GM19463 (cell line): ENCODE data around the gene KRTAP5-6.

Source experiments
- ATAC-seq: cut with Tn5 transposase; IDR thresholded peaks from one replicate; pipeline ENCODE4 v1.9.1; 2021; ENCODE audit warnings: mild to moderate bottlenecking, moderate library complexity; ENCODE audit not compliant: unreplicated experiment

Gene KRTAP5-6

DNA sequence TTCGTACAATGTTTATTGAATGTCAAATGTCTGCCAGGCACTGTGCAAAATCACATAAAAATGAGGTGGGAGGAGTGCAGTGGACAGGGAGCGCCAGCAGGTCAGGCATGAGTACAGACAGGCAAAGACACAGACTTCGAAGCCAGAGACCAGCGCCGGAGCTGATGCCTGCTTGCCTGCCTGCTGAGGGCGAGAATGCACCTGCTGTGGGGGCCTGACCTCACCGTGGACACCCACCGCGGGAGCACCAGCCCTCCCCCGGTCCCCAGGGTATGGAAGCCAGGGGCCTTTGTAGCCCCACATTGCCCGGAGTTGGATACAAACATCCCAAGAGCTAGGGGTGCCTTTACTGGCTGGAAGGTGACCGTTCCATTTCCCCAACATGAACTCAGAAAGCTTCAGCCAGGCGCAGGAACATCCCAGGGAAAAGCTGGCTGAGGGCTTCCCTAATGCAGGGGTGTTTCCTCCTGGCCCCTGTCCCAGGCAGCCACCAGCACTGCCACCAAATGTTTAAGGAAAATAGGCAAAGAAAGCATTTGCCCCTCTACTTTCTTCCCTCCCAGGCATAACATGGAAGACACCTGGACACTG, 35.5 kb downstream of the KRTAP5-6 start:
- no peak for ATAC-seq

DNA sequence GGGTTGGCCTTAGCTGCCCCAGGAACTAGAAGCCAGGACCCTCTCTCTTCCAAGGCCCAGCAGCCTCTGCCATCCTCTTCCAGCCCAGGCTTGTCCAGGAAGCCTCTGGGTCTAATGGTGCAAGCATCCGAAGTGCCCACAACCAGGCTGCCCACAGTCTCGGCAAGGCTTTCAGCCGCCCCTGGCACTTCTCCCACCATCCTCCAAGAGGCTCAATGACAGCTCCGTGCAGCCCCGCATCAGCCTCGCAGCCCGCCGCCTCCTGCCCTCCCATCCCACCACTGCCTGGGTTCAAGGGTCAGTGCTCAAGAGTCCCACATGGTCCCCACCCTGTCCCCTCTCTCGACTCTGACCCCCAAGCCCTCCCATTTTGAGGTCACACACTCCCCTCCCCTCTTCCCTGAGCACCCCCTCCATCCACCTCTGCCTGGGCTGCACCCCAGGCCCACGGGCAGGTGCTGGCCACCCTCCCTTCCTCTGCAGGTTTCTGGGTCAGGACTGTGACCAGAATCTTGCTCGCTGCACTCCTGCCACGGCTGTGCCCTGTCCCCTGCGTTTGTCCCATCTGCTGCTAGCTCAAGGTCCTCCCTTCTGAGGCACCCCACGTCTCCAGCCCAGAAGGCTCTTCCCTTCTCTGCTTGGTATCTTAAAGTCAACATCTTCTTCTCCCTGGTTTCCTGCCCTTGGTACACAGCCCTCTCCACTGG, 36.2 kb downstream of the KRTAP5-6 start:
- ATAC-seq, result no peak

DNA sequence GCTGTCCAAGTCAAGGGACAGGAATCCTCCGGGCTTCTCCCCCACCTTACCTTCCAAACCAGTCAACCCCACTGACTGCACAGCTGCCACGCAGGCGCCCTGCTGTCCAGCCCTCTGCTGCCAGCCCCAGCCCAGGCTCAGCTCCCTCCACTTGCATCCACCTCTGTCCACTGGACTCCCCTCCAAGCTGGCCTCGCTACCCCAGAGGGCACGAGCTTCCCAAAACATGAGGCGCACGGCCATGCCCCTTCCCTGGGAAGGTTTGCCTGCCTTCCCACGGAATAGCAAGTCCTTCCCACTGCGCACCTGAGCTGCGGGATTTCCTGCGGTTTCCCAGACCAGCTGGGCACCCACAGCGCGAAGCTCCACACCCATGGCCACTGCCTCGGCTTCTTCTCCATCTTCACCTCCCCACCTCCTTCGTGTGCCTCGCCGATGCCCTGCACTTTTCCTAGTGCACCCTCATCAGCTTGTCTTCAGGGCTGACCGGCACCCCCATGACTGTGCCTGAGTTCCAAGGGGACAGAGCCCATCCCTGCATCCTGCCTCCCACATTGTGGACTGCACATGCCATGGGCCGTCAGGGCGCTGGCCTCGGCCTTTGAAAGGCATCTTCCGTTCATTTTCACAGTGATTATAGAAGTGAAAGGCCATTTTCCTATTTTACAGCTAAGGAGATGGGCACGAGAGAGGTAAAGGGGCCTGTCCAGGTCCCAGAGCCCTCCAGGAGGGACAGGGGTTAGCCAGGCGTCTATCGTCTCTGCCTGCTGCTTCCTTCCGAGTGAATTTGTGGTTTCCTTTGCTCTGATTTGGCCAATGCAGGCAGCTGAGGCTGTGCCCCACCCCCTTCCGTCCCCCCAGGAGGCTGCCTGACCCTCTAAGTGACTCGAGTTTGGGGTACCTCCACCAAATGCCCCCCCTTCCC, 37.0 kb downstream of the KRTAP5-6 start:
- ATAC-seq, result no peak

DNA sequence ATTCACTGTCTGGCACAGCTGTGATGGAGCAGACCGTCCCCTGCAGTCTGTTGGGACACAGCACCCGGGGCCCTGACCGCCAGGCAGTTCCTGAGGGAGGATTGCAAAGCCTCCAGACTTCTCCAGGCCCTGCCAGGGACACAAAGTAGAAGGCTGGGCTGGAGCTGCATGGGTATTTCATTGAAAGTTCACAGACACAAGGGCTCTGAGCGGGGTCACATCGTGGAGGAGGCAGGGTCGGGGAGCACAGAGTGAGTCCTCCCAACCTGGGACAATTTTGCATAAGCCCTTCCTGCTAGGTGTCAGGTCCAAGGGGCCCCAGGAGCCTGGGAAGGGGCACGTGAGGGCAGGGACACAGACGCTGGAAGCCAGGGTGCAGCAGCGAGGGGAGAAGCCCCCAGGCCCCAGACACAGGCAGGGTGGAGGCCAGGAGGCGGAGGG, 37.7 kb downstream of the KRTAP5-6 start:
- ATAC-seq, result no peak

DNA sequence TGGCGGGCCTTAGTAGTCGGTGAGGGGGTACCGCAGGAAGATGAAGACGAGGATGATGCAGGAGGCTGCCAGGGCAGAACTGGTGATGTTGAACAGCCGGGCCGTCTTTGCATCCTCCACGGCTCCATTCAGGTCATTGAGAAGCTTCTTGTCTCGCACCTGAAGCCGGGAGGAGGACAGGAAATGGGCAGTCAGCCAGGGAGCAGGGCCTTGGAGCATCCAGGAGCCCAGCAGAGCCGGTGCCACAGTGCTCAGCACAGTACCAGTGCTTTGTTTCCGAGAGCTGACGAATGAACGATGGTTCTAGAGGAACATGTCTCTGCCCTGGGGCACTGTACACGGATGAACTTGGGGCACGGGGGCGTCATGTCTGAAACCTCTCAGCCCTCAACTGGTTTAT, 38.3 kb downstream of the KRTAP5-6 start:
- no peak for ATAC-seq

DNA sequence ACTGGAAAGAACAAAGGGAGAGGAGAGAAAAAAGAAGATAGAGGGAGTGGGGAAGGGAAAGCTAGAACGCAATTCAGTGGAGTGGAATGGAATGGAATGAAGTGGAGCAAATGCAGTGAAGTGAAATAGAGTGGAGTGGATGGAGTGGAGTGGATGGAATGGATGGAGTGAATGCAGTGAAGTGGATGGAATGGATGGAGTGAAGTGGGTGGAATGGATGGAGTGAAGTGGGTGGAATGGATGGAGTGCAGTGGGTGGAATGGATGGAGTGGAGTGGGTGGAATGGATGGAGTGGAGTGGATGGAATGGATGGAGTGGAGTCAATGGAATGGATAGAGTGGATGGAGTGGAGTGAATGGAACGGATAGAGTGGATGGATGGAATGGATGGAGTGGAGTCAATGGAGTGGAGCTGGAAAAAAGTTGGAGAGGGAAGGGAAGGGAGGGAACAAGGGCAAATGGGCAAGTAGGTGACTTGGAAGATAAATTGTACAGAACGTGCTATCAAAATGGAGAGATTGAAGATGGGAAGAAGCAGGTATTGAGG, 39.5 kb downstream of the KRTAP5-6 start:
- no peak for ATAC-seq

DNA sequence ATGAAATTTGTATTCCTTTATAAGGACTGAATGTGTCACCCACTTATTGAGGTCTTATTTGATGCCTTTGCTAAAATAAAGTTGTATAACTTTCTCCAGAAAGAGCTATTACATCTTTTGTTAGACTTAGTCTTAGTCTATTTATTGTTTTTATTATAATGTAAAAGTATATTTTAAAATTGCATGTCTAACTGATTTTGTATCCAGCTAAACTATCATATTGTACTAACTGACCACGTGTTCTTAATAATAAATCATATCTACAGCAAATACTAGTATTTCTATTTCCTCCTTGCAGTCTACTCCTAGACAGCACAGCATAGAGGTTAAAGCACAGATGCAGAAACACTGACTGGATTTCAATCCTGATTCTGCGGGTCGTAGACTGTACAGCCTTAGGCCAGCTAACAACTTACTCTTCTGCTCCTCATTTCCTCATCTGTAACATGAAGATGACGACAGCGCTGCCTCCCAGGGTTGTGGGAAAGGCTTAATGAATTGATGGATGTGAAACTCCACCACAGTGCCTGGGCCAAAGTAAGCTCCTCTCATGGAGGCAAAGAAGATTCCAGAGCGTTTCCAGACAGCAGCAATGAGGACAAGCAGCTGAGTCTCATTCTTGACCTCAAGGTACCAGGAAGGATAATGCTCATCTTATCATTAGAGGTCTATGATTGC, 40.2 kb downstream of the KRTAP5-6 start:
- ATAC-seq, result no peak

DNA sequence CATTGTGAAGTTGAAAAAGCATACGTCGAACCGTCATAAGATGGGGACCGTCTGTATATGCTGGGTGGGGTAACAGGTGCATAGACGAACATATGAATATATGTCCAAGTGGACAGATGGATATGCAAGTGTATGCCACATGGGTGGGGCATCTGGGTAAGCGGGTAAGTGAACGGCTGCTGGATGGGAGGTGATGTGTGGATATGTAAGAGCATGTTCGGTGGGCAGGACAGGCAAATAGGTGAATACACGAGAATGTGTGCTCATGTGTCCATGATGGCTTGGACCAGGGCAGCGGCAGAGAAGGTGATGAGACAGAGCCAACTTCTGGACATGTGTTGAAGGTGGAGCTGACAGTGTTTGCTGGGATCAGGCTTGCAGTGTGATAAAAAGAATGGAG, 41.4 kb downstream of the KRTAP5-6 start:
- no peak for ATAC-seq

DNA sequence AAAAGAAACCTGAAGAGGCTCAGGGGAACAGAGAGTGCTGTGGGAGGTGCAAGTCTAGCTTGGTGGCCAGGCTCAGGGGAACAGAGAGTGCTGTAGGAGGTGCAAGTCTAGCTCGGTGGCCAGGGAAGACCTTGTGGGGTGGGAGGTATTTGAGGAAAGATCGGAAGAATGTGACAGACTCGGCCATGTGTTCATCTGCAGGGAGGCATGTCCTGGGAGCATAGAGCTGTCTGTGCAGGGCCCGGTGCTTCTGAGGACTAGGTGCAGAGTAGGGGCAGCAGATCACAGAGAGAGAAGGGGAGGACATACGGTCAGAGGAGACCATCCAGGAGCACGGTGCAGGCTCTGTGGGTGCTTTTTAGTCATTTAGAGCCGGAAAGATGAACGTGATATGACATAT, 42.6 kb downstream of the KRTAP5-6 start:
- no peak for ATAC-seq

DNA sequence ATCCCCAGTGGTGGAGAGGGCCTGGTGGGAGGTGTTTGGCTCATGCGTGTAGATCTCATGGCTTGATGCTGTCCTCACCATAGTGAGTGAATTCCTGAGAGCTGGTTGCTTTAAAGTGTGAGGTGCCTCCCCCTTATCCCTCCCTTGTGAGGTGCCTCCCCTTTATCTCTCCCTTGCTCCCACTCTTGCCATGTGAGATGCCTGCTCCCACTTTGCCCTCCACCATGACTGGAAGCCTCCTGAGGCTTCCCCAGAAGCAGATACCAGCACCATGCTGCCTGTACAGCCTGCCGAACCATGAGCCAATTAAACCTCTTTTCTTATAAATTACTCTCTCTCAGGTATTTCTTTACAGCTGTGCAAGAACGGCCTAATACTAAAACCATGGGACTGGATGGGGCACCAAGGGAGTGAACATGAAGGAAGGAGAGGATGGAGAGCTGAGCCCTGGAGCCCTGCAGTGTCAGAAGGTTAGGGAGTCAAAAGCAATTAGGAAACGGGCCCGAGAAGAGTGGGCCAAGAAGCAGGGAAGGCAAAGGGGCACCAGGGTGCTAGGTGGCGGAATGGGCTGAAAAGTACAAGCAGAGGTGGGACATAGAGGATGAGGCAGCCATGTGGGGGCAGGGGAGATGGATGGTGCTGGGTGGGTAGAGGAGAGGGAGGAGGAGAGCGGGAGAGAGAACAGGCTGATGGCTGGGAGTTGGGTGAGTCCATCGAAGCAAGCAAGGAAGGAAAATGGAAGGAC, 44.0 kb downstream of the KRTAP5-6 start:
- ATAC-seq, result no peak

DNA sequence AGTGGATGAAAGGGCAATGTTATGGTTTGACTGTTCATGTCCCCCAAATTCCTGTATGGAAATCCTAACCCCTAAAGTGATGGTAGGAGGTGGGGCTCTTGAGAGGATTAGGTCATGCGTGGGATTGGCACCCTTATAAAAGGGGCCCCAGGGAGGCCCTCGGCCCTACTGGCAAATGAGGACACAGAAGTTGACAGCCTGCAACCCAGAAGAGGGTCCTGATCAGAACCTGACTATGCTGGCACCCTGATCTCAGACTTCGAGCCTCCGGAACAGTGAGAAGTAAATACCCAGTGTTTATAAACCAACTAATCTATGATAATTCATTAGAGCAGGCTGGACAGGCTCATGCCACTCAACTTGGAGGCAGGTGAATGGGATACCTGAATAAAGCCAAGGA, 44.7 kb downstream of the KRTAP5-6 start:
- ATAC-seq, result no peak

DNA sequence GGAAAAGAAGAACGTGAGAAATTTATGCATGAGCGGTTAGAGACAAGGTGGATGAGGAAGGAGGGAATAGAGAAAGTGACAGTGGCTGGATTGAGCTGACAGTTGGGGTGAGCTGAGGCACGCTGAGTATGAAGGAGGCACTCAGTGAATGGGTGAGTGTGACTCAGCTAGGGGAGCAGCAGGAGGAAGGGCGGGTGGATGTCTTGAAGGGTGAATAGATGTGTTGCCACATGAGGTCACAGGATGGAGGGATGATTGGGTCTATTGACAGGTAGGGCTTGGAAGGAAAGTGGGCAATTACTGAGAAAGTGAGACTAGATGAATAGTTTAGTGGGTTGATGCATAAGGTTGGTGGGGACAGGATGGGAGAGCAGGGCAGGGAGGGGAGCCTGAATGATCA, 45.4 kb downstream of the KRTAP5-6 start:
- ATAC-seq, result no peak

DNA sequence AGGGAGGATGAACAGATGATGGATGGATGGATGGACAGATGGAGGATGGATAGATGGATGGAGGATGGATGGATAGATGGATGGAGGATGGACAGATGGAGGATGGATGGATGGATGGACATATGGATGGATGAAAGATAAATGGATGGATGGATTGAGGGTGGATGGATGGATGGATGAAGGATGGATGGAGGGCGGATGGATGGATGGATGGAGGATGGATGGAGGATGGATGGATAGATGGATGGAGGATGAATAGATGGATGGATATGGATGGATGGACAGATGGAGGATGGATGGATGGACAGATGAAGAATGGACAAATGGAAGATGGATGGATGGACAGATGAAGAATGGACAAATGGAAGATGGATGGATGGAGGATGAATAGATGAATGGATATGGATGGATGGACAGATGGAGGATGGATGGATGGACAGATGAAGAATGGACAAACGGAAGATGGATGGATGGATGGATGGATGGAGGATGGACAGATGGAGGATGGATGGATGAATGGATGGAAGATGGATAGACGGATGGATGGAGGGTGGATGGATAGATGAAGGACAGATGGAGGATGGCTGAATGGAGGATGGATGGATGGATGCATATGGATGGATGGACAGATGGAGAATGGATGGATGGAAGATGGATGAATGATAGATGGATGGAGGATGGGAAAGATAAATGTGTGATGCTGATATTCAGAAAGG, 46.0 kb downstream of the KRTAP5-6 start:
- ATAC-seq, result no peak

DNA sequence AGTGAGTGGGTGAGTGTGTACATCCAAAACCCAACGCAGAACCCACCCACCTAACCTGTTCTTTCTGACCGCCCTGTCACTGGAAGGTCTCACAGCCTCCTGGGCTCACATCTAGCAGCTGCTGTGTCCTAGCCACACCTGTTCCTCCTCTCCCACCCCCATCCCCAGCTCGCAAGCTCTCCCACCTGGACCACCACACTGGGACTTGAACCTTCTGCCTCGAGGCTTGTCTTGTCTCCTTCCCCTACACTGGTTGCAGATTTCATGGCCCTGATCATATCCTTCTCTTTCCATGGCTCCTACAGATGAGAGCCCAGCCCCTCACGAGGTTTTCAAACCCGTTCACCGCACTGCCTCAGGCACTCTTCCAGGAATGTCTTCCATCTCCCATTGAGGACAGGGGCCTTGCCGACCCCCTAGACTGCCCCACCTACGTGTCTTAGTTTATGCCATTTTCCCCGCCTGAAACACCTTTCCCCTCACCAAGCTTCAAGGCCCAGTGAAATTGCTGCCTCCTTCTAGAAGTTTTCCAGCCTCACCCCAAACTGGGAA, 46.7 kb downstream of the KRTAP5-6 start:
- ATAC-seq, result no peak

DNA sequence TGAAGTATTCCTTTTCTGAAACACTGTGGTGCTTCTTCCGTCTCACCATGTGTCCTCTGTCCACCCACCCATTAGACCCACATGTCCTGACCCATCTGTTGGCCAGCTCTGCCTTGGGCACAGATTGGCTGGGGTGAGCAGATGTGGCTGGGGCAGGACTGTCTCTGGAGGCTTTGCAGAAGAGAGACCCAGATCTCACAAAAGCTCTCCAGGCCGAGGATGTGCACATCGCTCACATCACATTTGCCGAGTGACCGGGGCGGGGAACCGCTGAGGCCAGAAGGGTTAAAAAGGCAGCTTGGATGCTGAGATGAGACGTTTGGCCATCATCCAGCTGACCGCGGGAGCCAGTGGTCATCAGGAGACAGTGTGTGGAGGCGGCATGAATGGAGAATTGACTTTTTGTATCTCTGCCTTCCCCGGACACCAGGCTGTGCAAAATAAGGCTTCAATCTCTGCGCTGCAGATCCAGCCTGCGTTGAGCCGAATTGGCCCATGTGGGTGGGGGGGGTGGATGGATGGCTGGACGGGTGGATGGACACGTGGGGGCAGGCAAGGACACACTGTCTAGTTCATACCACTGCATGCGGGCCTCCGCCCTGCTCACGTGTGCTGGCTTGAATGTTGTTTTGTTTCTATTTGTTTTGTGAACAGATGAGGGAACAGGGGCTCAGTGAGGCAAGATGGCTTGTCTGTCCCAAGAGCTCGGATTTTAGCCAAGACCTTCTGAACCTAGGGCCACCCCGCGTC, 47.3 kb downstream of the KRTAP5-6 start:
- no peak for ATAC-seq

DNA sequence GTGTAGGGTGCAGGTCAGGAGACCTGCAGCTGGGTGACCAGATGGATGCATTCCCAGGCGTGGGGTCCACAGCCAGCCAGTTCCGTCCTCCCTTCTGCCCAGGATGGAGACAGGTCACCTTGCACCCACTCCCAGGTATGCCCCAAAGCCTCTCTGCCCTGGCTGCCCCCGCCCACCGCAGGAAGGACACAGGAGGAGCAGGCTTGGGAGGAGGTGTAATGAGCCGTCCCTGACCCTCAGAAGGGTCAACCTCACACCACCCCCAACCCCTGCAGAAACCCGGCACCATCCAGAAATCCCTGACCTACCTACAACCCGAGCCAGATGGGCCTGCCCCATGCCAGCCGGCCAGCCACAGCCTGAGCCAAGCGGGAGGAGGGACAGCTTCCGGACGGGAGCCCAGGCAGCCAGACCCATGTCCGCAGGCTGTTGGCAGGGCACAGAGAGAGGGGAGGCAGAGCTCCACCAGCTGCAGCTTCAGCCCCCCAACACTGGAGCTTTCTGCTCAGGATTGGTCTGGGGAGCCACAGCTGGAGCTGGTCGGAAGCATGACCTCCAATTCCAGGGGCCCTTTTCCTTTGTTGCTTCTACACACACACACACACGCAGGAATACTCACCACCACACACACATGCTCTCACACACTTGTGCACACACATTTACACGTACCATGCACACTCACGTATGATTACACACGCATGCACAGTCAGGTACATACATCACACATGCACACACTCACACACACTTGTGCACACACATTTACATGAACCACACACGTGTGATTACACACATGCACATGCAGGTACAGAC, 48.1 kb downstream of the KRTAP5-6 start:
- ATAC-seq, result no peak

DNA sequence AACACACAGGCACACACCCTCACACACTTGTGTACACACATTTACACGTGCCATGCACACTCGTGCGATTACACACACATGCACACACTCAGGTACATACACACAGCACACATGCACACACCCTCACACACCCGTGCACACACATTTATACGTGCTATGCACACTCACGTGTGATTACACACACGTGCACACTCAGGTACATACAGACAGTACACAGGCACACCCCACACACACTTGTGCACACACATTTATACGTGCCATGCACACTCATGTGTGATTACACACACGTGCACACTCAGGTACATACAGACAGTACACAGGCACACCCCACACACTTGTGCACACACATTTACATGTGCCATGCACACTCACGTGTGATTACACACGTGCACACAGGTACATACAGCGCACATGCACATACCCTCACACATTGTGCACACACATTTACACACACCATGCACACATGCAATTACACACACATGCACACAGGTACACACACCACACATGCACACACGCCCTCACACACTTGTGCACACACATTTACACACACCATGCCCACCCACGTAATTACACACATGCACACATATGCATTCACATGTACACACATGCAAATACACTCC, 48.8 kb downstream of the KRTAP5-6 start:
- ATAC-seq, result no peak
